Caco-2 (cell line): ENCODE data around the gene ATG14. TPM values are rescaled to one million over a fixed set of nuclear protein-coding genes. Genes with fewer than 3 reads are reported as not detected.

Experiments used
- BruUV-seq: library from RNA; stranded (reverse); fragments of 400-500 nt; replicated peaks from 2 replicates; lab custom pipeline; 2021; lab: Mats Ljungman, UMichigan
- CTCF ChIA-PET: fragments of 300-600 bp; sonication (Branson Sonifier 250); formaldehyde crosslinking; loops from one replicate; lab custom pipeline; 2022; ENCODE audit warnings: antibody characterized with exemption; lab: Charles Lee
- POLR2A ChIA-PET: fragments of 300-600 bp; sonication (Branson Sonifier 250); formaldehyde crosslinking; loops from one replicate; lab custom pipeline; 2022; ENCODE audit warnings: antibody characterized with exemption; lab: Charles Lee
- DNase-seq, 2 experiments: peaks; one replicate each; pipeline versions ENCODE4 v3.0.0 to v3.0.0-alpha.2; 2020 to 2022
- H3K27me3 ChIP-seq: replicated peaks from 2 replicates; pipeline ENCODE4 v1.6.0; 2011; ENCODE audit warnings: low read length; ENCODE audit not compliant: control insufficient read depth, insufficient read depth
- H3K36me3 ChIP-seq: 2 replicates; pipeline ENCODE4 v1.5.1; 2011; ENCODE audit warnings: low read length; ENCODE audit not compliant: control insufficient read depth, insufficient read depth
- H3K4me1 ChIP-seq: fragments of 250-450 bp; sonication (Bioruptor Pico); 2 replicates; pipeline ENCODE4 v1.5.1; 2020; ENCODE audit warnings: mild to moderate bottlenecking
- H3K4me3 ChIP-seq: 2 replicates; pipeline ENCODE4 v1.5.1; 2011; ENCODE audit warnings: low read depth, mild to moderate bottlenecking, control low read depth, low read length
- H3K9me3 ChIP-seq: fragments of 250-450 bp; sonication (Bioruptor Pico); 2 replicates; pipeline ENCODE4 v1.5.1; 2020; ENCODE audit warnings: mild to moderate bottlenecking, moderate library complexity
- H3K27ac Mint-ChIP-seq: one replicate; pipeline ENCODE4 v1.8.0; 2022; ENCODE audit warnings: mixed read lengths; ENCODE audit not compliant: unreplicated experiment
- H3K27me3 Mint-ChIP-seq: one replicate; pipeline ENCODE4 v1.8.0; 2022; ENCODE audit warnings: mixed read lengths; ENCODE audit not compliant: insufficient read depth, unreplicated experiment
- H3K36me3 Mint-ChIP-seq: one replicate; pipeline ENCODE4 v1.8.0; 2022; ENCODE audit warnings: mild to moderate bottlenecking, mixed read lengths; ENCODE audit not compliant: insufficient read depth, unreplicated experiment
- H3K4me1 Mint-ChIP-seq: one replicate; pipeline ENCODE4 v1.8.0; 2022; ENCODE audit warnings: low read depth, mixed read lengths; ENCODE audit not compliant: unreplicated experiment
- H3K4me3 Mint-ChIP-seq: one replicate; pipeline ENCODE4 v1.8.0; 2022; ENCODE audit warnings: mild to moderate bottlenecking, moderate library complexity, mixed read lengths; ENCODE audit not compliant: unreplicated experiment
- H3K9me3 Mint-ChIP-seq: one replicate; pipeline ENCODE4 v1.8.0; 2022; ENCODE audit warnings: mixed read lengths; ENCODE audit not compliant: unreplicated experiment
- intact Hi-C: fragments of 100-400 bp; cut with micrococcal nuclease; formaldehyde crosslinking; loops from one replicate; pipeline ENCODE4 v1.10.0; 2022; ENCODE audit not compliant: unreplicated experiment
- total RNA-seq: library from RNA; stranded (reverse); gene quantifications from 2 replicates; pipeline ENCODE4 v1.2.3, GENCODE V29; 2022
- TF ChIP-seq, protein P1 (sequence below), 2 experiments: fragments of 200-600 bp in 1 of 2; IDR thresholded peaks; 1 replicate in 1 of 2; 2 replicates in 1 of 2; pipeline versions ENCODE4 v1.5.1 to v1.8.0; 2011 to 2022; ENCODE audit warnings: antibody characterized with exemption in 1 of 2, control low read depth in 1 of 2, inconsistent platforms in 1 of 2, low read depth in 1 of 2, low read length in 1 of 2, mild to moderate bottlenecking in 1 of 2, moderate library complexity in 1 of 2; ENCODE audit not compliant: insufficient read depth in 1 of 2, severe bottlenecking in 1 of 2, unreplicated experiment in 1 of 2

The ATG14 gene
- total RNA-seq, 1 experiment from 2014 or later, result 13.1 TPM

DNA sequence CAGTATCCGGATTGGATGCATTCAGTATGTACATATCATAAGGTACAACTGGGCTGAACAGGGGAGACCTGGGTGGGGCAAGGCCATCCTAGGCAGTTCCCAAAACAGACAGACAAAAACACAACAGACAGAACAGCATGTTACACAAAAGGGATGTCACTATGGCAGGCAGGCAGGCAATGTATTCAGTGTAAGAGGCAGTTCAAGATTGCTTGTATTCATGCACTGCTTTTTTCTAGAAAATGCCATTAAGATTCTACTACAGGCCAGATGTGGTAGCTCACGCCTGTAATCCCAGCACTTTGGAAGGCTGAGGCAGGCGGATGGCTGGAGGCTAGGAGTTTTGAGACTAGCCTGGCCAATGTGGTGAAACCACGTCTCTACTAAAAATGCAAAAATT lies 25.3 kb upstream of the ATG14 start:
- peaks cover 3% of the 10 kb centered on the region for H3K27me3 Mint-ChIP-seq
- H3K9me3 Mint-ChIP-seq, result no peaks in the 10 kb centered on the region
- ChIA-PET CTCF (interaction anchor here (0.5 kb wide), 1 partner anchor 343 kb away, joined by 10 read pairs; no protein-coding TSS in a partner anchor), POLR2A (no interaction called here)
- no peak overlapping the region for H3K4me3 Mint-ChIP-seq
- H3K4me1 Mint-ChIP-seq, result no peaks in the 10 kb centered on the region
- DNase-seq, result no peak
- BruUV-seq, result no TSS peak
- no peaks in the 10 kb centered on the region for H3K36me3 ChIP-seq
- no peak overlapping the region for H3K27ac Mint-ChIP-seq
- intact Hi-C loops, result loop anchor here (5.0 to 10.0 kb wide), 3 partner anchors 218 to 1050 kb away; no protein-coding TSS in a partner anchor
- no peaks in the 10 kb centered on the region for H3K36me3 Mint-ChIP-seq
- TF ChIP-seq, protein P1, sequence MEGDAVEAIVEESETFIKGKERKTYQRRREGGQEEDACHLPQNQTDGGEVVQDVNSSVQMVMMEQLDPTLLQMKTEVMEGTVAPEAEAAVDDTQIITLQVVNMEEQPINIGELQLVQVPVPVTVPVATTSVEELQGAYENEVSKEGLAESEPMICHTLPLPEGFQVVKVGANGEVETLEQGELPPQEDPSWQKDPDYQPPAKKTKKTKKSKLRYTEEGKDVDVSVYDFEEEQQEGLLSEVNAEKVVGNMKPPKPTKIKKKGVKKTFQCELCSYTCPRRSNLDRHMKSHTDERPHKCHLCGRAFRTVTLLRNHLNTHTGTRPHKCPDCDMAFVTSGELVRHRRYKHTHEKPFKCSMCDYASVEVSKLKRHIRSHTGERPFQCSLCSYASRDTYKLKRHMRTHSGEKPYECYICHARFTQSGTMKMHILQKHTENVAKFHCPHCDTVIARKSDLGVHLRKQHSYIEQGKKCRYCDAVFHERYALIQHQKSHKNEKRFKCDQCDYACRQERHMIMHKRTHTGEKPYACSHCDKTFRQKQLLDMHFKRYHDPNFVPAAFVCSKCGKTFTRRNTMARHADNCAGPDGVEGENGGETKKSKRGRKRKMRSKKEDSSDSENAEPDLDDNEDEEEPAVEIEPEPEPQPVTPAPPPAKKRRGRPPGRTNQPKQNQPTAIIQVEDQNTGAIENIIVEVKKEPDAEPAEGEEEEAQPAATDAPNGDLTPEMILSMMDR (IDR thresholded peaks at IDR 0.05; ENCODE audit: insufficient read depth in 1 of 2, low read depth in 1 of 2, low read length in 1 of 2, severe bottlenecking in 1 of 2, unreplicated experiment in 1 of 2), result no peak
- no peak overlapping the region for H3K4me3 ChIP-seq
- H3K4me1 ChIP-seq, result no peaks in the 10 kb centered on the region
- H3K27me3 ChIP-seq, result no peaks in the 10 kb centered on the region
- no peaks in the 10 kb centered on the region for H3K9me3 ChIP-seq

DNA sequence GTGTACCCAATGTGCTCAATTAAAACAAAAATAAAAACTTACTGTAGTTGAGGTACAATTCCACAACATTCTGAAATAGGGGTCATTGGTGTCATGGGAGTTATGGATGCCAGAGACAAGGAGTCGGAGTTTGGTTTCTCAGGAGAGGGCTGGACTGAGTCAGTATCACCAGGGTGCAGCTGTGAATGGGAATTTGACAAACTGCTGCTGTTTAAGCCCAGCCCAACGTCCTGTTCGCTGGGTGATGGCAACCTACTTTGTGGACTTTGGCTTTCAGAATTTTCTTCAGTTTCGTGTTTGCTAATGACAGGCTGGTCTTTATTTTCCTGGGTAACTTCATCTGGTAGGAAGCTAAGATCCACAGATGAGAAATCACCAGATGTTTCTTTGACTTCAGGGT lies 24.9 kb upstream of the ATG14 start:
- intact Hi-C loops, result loop anchor here (5.0 to 10.0 kb wide), 3 partner anchors 218 to 1051 kb away; no protein-coding TSS in a partner anchor
- CTCF ChIA-PET, result no interaction called here

DNA sequence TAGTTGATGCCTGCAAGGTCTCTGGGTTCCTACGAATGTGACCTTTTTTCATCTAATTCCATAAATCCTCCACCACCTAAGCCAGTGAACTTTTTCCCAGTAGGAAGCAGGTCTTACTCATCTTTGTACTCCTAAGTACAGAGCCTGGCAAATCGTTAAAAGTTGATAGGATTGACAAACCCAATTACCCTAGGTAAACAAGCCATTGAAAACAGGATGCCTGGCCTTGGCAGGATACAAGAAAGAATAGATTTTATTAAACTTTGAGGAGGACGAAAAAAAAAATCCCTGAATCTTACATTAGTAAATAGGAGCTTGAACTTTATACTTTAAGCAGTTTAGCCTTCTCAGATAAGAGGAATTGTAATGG lies 23.2 kb upstream of the ATG14 start:
- Mint-ChIP-seq H3K27me3 (peaks cover 3% of the 10 kb centered on the region), H3K4me1 (peaks cover 4% of the 10 kb centered on the region), H3K9me3 (no peaks in the 10 kb centered on the region), H3K36me3 (no peaks in the 10 kb centered on the region), H3K4me3 (no peak overlapping the region), H3K27ac (no peak overlapping the region)
- Histone ChIP-seq H3K4me3 (no peak overlapping the region), H3K36me3 (no peaks in the 10 kb centered on the region), H3K9me3 (no peaks in the 10 kb centered on the region), H3K27me3 (no peaks in the 10 kb centered on the region), H3K4me1 (no peaks in the 10 kb centered on the region)
- BruUV-seq, result no TSS peak
- intact Hi-C loops, result loop anchor here (5.0 to 10.0 kb wide), 3 partner anchors 220 to 1053 kb away; no protein-coding TSS in a partner anchor
- DNase-seq, result no peak
- TF ChIP-seq, protein P1 (IDR thresholded peaks at IDR 0.05; ENCODE audit: insufficient read depth in 1 of 2, low read depth in 1 of 2, low read length in 1 of 2, severe bottlenecking in 1 of 2, unreplicated experiment in 1 of 2), result no peak
- CTCF ChIA-PET, result interaction anchor here (0.6 kb wide), 1 partner anchor 1108 kb away, joined by 4 read pairs; no protein-coding TSS in a partner anchor
- POLR2A ChIA-PET, result no interaction called here

More for the DNA sequence above, 24.9 kb upstream of the ATG14 start:
- H3K27ac Mint-ChIP-seq, result no peak overlapping the region
- BruUV-seq, result no TSS peak
- no peak for DNase-seq
- H3K27me3 Mint-ChIP-seq, result peaks cover 3% of the 10 kb centered on the region
- Histone ChIP-seq H3K4me3 (no peak overlapping the region), H3K9me3 (no peaks in the 10 kb centered on the region), H3K27me3 (no peaks in the 10 kb centered on the region), H3K4me1 (no peaks in the 10 kb centered on the region), H3K36me3 (no peaks in the 10 kb centered on the region)
- H3K36me3 Mint-ChIP-seq, result no peaks in the 10 kb centered on the region
- H3K9me3 Mint-ChIP-seq, result no peaks in the 10 kb centered on the region
- H3K4me3 Mint-ChIP-seq, result no peak overlapping the region
- H3K4me1 Mint-ChIP-seq, result no peaks in the 10 kb centered on the region
- POLR2A ChIA-PET, result no interaction called here
- TF ChIP-seq, protein P1 (IDR thresholded peaks at IDR 0.05; ENCODE audit: insufficient read depth in 1 of 2, low read depth in 1 of 2, low read length in 1 of 2, severe bottlenecking in 1 of 2, unreplicated experiment in 1 of 2), result no peak
